Brain microvascular endothelial cell (primary cell): Measurements from ENCODE around the gene MYL11.

ENCODE experiments used
- DNase-seq: peaks from one replicate; pipeline ENCODE4 v3.0.0-alpha.2; 2020
- H3K27ac ChIP-seq: fragments of 250-450 bp; sonication (Bioruptor Pico); 2 replicates; pipeline ENCODE4 v1.5.1; 2020; ENCODE audit warnings: mild to moderate bottlenecking, moderate library complexity
- H3K27me3 ChIP-seq: fragments of 250-450 bp; sonication (Bioruptor Pico); replicated peaks from 2 replicates; pipeline ENCODE4 v1.5.1; 2020; ENCODE audit warnings: mild to moderate bottlenecking
- H3K36me3 ChIP-seq: fragments of 250-450 bp; sonication (Bioruptor Pico); replicated peaks from 2 replicates; pipeline ENCODE4 v1.5.1; 2020; ENCODE audit warnings: mild to moderate bottlenecking
- H3K4me3 ChIP-seq: 2 replicates; pipeline ENCODE4 v1.5.1; 2011; ENCODE audit warnings: low read depth, mild to moderate bottlenecking, control low read depth, low read length, moderate library complexity
- CTCF ChIP-seq: IDR thresholded peaks from 2 replicates; pipeline ENCODE4 v1.5.1; 2011; ENCODE audit warnings: low read depth, mild to moderate bottlenecking, moderate library complexity, low read length, control low read depth, inconsistent platforms; ENCODE audit errors: missing control alignments
- in situ Hi-C: cut with HindIII; loops from 2 replicates; pipeline ENCODE4 v1.10.0; 2017; ENCODE audit warnings: low sequenced_read_pairs, low pct_ligation_motif_present

The MYL11 gene

GRCh38 chr16:30357085-30357714, 17.4 kb upstream of the MYL11 start:
- Histone ChIP-seq H3K4me3 (no peak overlapping the region), H3K27ac (no peak overlapping the region), H3K36me3 (peaks cover 53% of the 10 kb centered on the region), H3K27me3 (no peaks in the 10 kb centered on the region)
- TF ChIP-seq CTCF, result no peak
- DNase-seq, result no peak
- in situ Hi-C loops, result no loop called here

- H3K36me3 ChIP-seq, result peaks cover 45% of the 10 kb centered on the region
- no peaks in the 10 kb centered on the region for H3K27me3 ChIP-seq
- no peak overlapping the region for H3K4me3 ChIP-seq
- no peak for TF ChIP-seq CTCF
- DNase-seq, result no peak
- in situ Hi-C loops, result no loop called here
- H3K27ac ChIP-seq, result no peak overlapping the region
Measured at GRCh38 chr16:30357715-30358576, 16.7 kb upstream of the MYL11 start.

- TF ChIP-seq CTCF, result no peak
- in situ Hi-C loops, result no loop called here
- Histone ChIP-seq H3K27me3 (no peaks in the 10 kb centered on the region), H3K27ac (no peak overlapping the region), H3K4me3 (no peak overlapping the region), H3K36me3 (peaks cover 43% of the 10 kb centered on the region)
- no peak for DNase-seq
Measured at GRCh38 chr16:30358577-30358936, 16.0 kb upstream of the MYL11 start.

- Histone ChIP-seq H3K4me3 (no peak overlapping the region), H3K36me3 (peaks cover 40% of the 10 kb centered on the region), H3K27me3 (no peaks in the 10 kb centered on the region), H3K27ac (no peak overlapping the region)
- in situ Hi-C loops, result no loop called here
- no peak for DNase-seq
- no peak for TF ChIP-seq CTCF
Measured at GRCh38 chr16:30358990-30359870, 15.4 kb upstream of the MYL11 start.

- TF ChIP-seq CTCF, result no peak
- no peak for DNase-seq
- in situ Hi-C loops, result no loop called here
- no peak overlapping the region for H3K27ac ChIP-seq
- no peak overlapping the region for H3K4me3 ChIP-seq
- H3K27me3 ChIP-seq, result no peaks in the 10 kb centered on the region
- H3K36me3 ChIP-seq, result peaks cover 44% of the 10 kb centered on the region
Measured at GRCh38 chr16:30359871-30360170, 14.8 kb upstream of the MYL11 start.
